Neural cell (in vitro differentiated cells): ENCODE data around the gene SLC4A3. TPM values are rescaled to one million over a fixed set of nuclear protein-coding genes. Genes with fewer than 3 reads are reported as not detected.
"Not testable (repeated sequence)": the region's sequence is repeated elsewhere in the genome, so short reads cannot be mapped to it uniquely, and the experiment has no call there.

Experiments used
- H2AFZ ChIP-seq: fragments of 200-600, 300-800 bp; sonication (generic), shearing (Covaris generic); 2 replicates; pipeline ENCODE4 v1.6.0; 2014; ENCODE audit warnings: low read depth, mild to moderate bottlenecking, antibody characterized with exemption, low read length, moderate library complexity
- H3F3A ChIP-seq: fragments of 200-600 bp; shearing (Covaris generic); 2 replicates; pipeline ENCODE4 v1.6.1; 2016; ENCODE audit warnings: mild to moderate bottlenecking, moderate library complexity, mixed read lengths, antibody characterized with exemption, low read length; ENCODE audit not compliant: insufficient read depth, poor library complexity, severe bottlenecking
- H3K27ac ChIP-seq: fragments of 200-600, 300-800 bp; sonication (generic), shearing (Covaris generic); 2 replicates; pipeline ENCODE4 v1.5.1; 2014; ENCODE audit warnings: mild to moderate bottlenecking, low read length, moderate library complexity
- H3K27me3 ChIP-seq: fragments of 300-800, 200-600 bp; sonication (generic), shearing (Covaris generic); 2 replicates; pipeline ENCODE4 v1.6.0; 2014; ENCODE audit warnings: mild to moderate bottlenecking, low read depth, low read length, moderate library complexity; ENCODE audit not compliant: insufficient read depth
- H3K36me3 ChIP-seq: fragments of 300-800, 200-600 bp; sonication (generic), shearing (Covaris generic); 2 replicates; pipeline ENCODE4 v1.5.1; 2014; ENCODE audit warnings: mild to moderate bottlenecking, antibody characterized with exemption, low read length, moderate library complexity; ENCODE audit not compliant: insufficient read depth
- H3K4me2 ChIP-seq: fragments of 300-800, 200-600 bp; sonication (generic), shearing (Covaris generic); 2 replicates; pipeline ENCODE4 v1.6.0; 2014; ENCODE audit warnings: mild to moderate bottlenecking, low read length
- H3K4me3 ChIP-seq: fragments of 300-800, 200-600 bp; sonication (generic), shearing (Covaris generic); 2 replicates; pipeline ENCODE4 v1.5.1; 2014; ENCODE audit warnings: mild to moderate bottlenecking, low read length, moderate library complexity
- H3K79me2 ChIP-seq: fragments of 200-600 bp; shearing (Covaris generic); replicated peaks from 2 replicates; pipeline ENCODE4 v1.6.0; 2014; ENCODE audit warnings: mild to moderate bottlenecking, low read length, moderate library complexity; ENCODE audit not compliant: insufficient read depth
- H3K9ac ChIP-seq: fragments of 300-800, 200-600 bp; sonication (generic), shearing (Covaris generic); 2 replicates; pipeline ENCODE4 v1.6.1; 2016; ENCODE audit warnings: mild to moderate bottlenecking, low read length, mixed read lengths
- H3K9me2 ChIP-seq: fragments of 200-600 bp; shearing (Covaris generic); 2 replicates; pipeline ENCODE4 v1.6.1; 2016; ENCODE audit warnings: mild to moderate bottlenecking, low read length, mixed read lengths; ENCODE audit not compliant: insufficient read depth
- H3K9me3 ChIP-seq: fragments of 200-600, 300-800 bp; sonication (generic), shearing (Covaris generic); 2 replicates; pipeline ENCODE4 v1.6.1; 2016; ENCODE audit warnings: mild to moderate bottlenecking, mixed run types, low read length, moderate library complexity, mixed read lengths
- H4K20me1 ChIP-seq: fragments of 200-600 bp; shearing (Covaris generic); 2 replicates; pipeline ENCODE4 v1.6.1; 2016; ENCODE audit warnings: mild to moderate bottlenecking, mixed run types; ENCODE audit not compliant: insufficient read depth
- CTCF ChIP-seq: fragments of 450-650 bp; IDR thresholded peaks from 2 replicates; pipeline ENCODE4 v1.5.1; 2014; ENCODE audit warnings: antibody characterized with exemption, mild to moderate bottlenecking, moderate library complexity; ENCODE audit not compliant: poor library complexity, severe bottlenecking
- EP300 ChIP-seq: fragments of 450-650 bp; conservative IDR thresholded peaks from 2 replicates; pipeline ENCODE4 v1.6.1; 2014; ENCODE audit warnings: antibody characterized with exemption, mild to moderate bottlenecking, moderate library complexity; ENCODE audit not compliant: poor library complexity, severe bottlenecking
- EZH2 ChIP-seq: fragments of 200-600, 300-800 bp; shearing (Covaris generic), sonication (generic); IDR thresholded peaks from 2 replicates; pipeline ENCODE4 v1.6.1; 2014; ENCODE audit warnings: antibody characterized with exemption, low read length, borderline replicate concordance, mild to moderate bottlenecking; ENCODE audit not compliant: insufficient read depth, poor library complexity, severe bottlenecking
- MXI1 ChIP-seq: fragments of 450-650 bp; conservative IDR thresholded peaks from 2 replicates; pipeline ENCODE4 v1.6.1; 2014; ENCODE audit warnings: antibody characterized with exemption, mild to moderate bottlenecking; ENCODE audit not compliant: poor library complexity, severe bottlenecking
- POLR2AphosphoS5 ChIP-seq: IDR thresholded peaks from 2 replicates; pipeline ENCODE4 v1.6.1; 2012
- RAD21 ChIP-seq: fragments of 450-650 bp; conservative IDR thresholded peaks from 2 replicates; pipeline ENCODE4 v1.6.1; 2014; ENCODE audit warnings: antibody characterized with exemption, mild to moderate bottlenecking, moderate library complexity
- REST ChIP-seq: IDR thresholded peaks from 2 replicates; pipeline ENCODE4 v1.6.1; 2012; ENCODE audit warnings: borderline replicate concordance
- SMC3 ChIP-seq: fragments of 450-650 bp; conservative IDR thresholded peaks from 2 replicates; pipeline ENCODE4 v1.6.1; 2014; ENCODE audit warnings: antibody characterized with exemption, mild to moderate bottlenecking, moderate library complexity; ENCODE audit not compliant: poor library complexity
- polyA plus RNA-seq: library from polyadenylated mRNA; depleted of rRNA; stranded (reverse); fragments of >200 nt; gene quantifications from 2 replicates; pipeline ENCODE4 v1.2.3, GENCODE V29; 2014

Gene SLC4A3
- polyA plus RNA-seq, 1 donor from 2014 or later: 18.7 TPM

DNA sequence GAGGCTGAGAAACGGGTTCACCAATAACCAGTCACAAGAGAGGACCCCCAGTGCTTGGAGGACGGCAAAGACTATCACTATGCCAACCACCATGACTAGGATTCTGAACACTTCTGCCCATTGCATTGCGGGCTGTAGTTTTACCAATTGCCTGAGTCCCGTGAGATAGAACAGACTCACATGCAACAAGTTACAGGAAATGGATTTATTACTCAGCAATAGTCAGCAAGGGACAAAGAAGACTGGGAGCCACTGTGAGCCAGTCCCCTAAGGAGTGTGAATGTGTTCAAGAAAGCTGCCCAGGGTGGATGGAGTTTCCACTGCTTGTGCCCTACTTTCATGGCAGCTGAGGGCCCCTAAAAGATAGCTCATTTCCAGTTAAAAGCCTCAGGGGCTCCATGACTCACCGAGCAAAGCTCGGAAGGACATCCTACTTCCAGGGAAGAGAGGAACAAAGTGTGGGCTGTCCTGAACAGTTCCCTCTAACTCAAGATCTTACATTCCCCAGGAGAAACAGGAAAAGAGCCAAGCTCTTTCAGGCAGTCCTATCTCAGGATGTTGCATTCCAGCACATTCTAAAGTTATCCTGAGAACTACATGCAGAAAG lies 54.4 kb downstream of the SLC4A3 start:
- Histone ChIP-seq H4K20me1 (no peaks in the 10 kb centered on the region), H3K9me2 (no peaks in the 10 kb centered on the region), H3F3A (no peaks in the 10 kb centered on the region), H3K27ac (no peak overlapping the region), H3K36me3 (no peaks in the 10 kb centered on the region), H3K9me3 (no peaks in the 10 kb centered on the region), H3K9ac (no peak overlapping the region), H3K4me2 (no peak overlapping the region), H2AFZ (no peak overlapping the region), H3K27me3 (no peaks in the 10 kb centered on the region), H3K79me2 (no peaks in the 10 kb centered on the region), H3K4me3 (no peak overlapping the region)
- no peak for TF ChIP-seq REST
- no peak for TF ChIP-seq MXI1
- no peak for TF ChIP-seq RAD21
- TF ChIP-seq EZH2: no peak
- no peak for TF ChIP-seq SMC3
- TF ChIP-seq EP300: no peak
- TF ChIP-seq CTCF: no peak
- no peak for TF ChIP-seq POLR2AphosphoS5

DNA sequence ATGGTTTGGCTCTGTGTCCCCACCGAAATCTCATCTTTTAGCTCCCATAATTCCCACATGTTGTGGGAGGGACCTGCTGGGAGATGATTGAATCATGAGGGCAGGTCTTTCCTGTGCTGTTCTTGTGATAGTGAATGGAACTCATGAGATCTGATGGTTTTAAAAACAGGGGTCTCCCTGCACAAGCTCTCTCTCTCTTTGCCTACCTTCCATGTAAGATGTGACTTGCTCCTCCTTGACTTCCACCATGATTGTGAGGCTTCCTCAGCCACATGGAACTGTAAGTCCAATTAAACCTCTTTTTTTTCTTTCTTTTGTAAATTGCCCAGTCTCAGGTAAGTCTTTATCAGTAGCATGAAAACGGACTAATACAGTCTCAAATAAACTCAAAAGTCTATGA lies 56.0 kb downstream of the SLC4A3 start:
- not testable (repeated sequence) for H4K20me1 ChIP-seq, H2AFZ ChIP-seq, H3K27ac ChIP-seq, H3K4me3 ChIP-seq, H3K36me3 ChIP-seq, H3K9ac ChIP-seq, H3F3A ChIP-seq, H3K9me3 ChIP-seq, H3K27me3 ChIP-seq, H3K4me2 ChIP-seq, H3K79me2 ChIP-seq, H3K9me2 ChIP-seq
